Thymus (tissue), 11 donors: Measurements from ENCODE around the gene TPST1. TPM values are rescaled to one million over a fixed set of nuclear protein-coding genes. Genes with fewer than 3 reads are reported as not detected.
"Not testable (repeated sequence)": the region's sequence is repeated elsewhere in the genome, so short reads cannot be mapped to it uniquely, and the experiment has no call there.

Experiments used
- DNase-seq, 9 donors: peaks; one replicate each; pipeline ENCODE4 v3.0.0-alpha.2; 2013; ENCODE audit warnings: low spot score in 9 of 9, low read depth in 6 of 9, missing footprints in 1 of 9
- H3K27ac ChIP-seq, 2 donors: one replicate each; pipeline ENCODE4 v1.5.1; 2013; ENCODE audit warnings: control low read depth in 1 of 2, low read depth in 1 of 2, low read length in 1 of 2, mild to moderate bottlenecking in 1 of 2, moderate library complexity in 1 of 2
- H3K27me3 ChIP-seq, 2 donors: one replicate each; pipeline ENCODE4 v1.5.1; 2013; ENCODE audit warnings: low read length in 1 of 2; ENCODE audit not compliant: control insufficient read depth in 2 of 2, insufficient read depth in 1 of 2
- H3K36me3 ChIP-seq, 2 donors: one replicate each; pipeline ENCODE4 v1.5.1; 2013; ENCODE audit warnings: low read length in 1 of 2, mild to moderate bottlenecking in 1 of 2, moderate library complexity in 1 of 2; ENCODE audit not compliant: control insufficient read depth in 2 of 2, insufficient read depth in 2 of 2
- H3K4me1 ChIP-seq, 2 donors: one replicate each; pipeline ENCODE4 v1.5.1; 2013; ENCODE audit warnings: low read length in 2 of 2; ENCODE audit not compliant: control insufficient read depth in 2 of 2, insufficient read depth in 2 of 2
- H3K4me3 ChIP-seq, 2 donors: one replicate each; pipeline ENCODE4 v1.5.1; 2013; ENCODE audit warnings: low read length in 2 of 2, control low read depth in 1 of 2, mild to moderate bottlenecking in 1 of 2
- H3K9me3 ChIP-seq, 2 donors: one replicate each; pipeline ENCODE4 v1.5.1; 2013; ENCODE audit warnings: low read length in 1 of 2, mild to moderate bottlenecking in 1 of 2; ENCODE audit not compliant: control insufficient read depth in 2 of 2, insufficient read depth in 1 of 2
- whole genome bisulfite sequencing: extraction: QIAGEN DNeasy Blood & Tissue Kit; methylation state at CpG from one replicate; pipeline ENCODE4 v1.1.7; 2013; 5-methylcytosine and 5-hydroxymethylcytosine counted together
- polyA plus RNA-seq: library from polyadenylated mRNA; stranded (reverse); fragments of 200-250 nt; gene quantifications from one replicate; pipeline ENCODE4 v1.2.3, GENCODE V29; 2013
- total RNA-seq: library from RNA; stranded (reverse); fragments of 120-200 nt; gene quantifications from one replicate; pipeline ENCODE4 v1.2.4, GENCODE V29; 2013
- donor health status: healthy.

Gene TPST1
- total and polyA plus RNA-seq, 2 donors: 4.7 to 5.8 TPM

GRCh38 chr7:66401932-66402331, 196.8 kb downstream of the TPST1 start:
- DNase-seq, H3K36me3 ChIP-seq, H3K27ac ChIP-seq, H3K4me1 ChIP-seq, H3K27me3 ChIP-seq, H3K4me3 ChIP-seq, H3K9me3 ChIP-seq: not testable (repeated sequence)
- 95% methylated on average over 3 of the region's 3 CpGs for WGBS

- peaks cover 0 to 2% of the 10 kb centered on the region in 2 donors for H3K36me3 ChIP-seq
- DNase-seq: no peak
- 98% methylated on average over 4 of the region's 4 CpGs for WGBS
Measured at GRCh38 chr7:66403564-66403963, 198.4 kb downstream of the TPST1 start.

GRCh38 chr7:66409493-66409892, 204.4 kb downstream of the TPST1 start:
- Histone ChIP-seq H3K27ac (no peak overlapping the region), H3K4me1 (peaks cover 0 to 14% of the 10 kb centered on the region in 2 donors), H3K27me3 (no peaks in the 10 kb centered on the region), H3K9me3 (peaks cover 0 to 5% of the 10 kb centered on the region in 2 donors), H3K4me3 (no peak overlapping the region), H3K36me3 (no peaks in the 10 kb centered on the region)
- no peak for DNase-seq
- WGBS: 88% methylated on average over 4 of the region's 4 CpGs

More at GRCh38 chr7:66403564-66403963, 198.4 kb downstream of the TPST1 start:
- Histone ChIP-seq H3K27me3 (no peaks in the 10 kb centered on the region), H3K27ac (no peak overlapping the region), H3K4me1 (no peaks in the 10 kb centered on the region), H3K4me3 (no peak overlapping the region), H3K9me3 (no peaks in the 10 kb centered on the region)

Other genes starting within 250 kb of the TPST1 start
- 20.6 TPM for gene GUSB, start 223.1 kb upstream of the TPST1 start, total RNA-seq
- gene GUSB, start 223.1 kb upstream of the TPST1 start, polyA plus RNA-seq: 56.4 TPM
- gene ASL, start 129.5 kb upstream of the TPST1 start, total RNA-seq: 7.3 TPM
- 24.6 TPM for gene ASL, start 129.5 kb upstream of the TPST1 start, polyA plus RNA-seq
- gene CRCP, start 90.5 kb upstream of the TPST1 start, total RNA-seq: 18.8 TPM
- 23.6 TPM for gene CRCP, start 90.5 kb upstream of the TPST1 start, polyA plus RNA-seq